HG02981 (cell line): Measurements from ENCODE around the gene NPR2.
A peak's percentile ranks its signal among the peaks of the same experiment; 100 is the strongest.

Experiments used
- ATAC-seq: cut with Tn5 transposase; IDR thresholded peaks from one replicate; pipeline ENCODE4 v1.9.1; 2021; ENCODE audit warnings: mild to moderate bottlenecking, moderate library complexity; ENCODE audit not compliant: unreplicated experiment

NPR2 gene

GRCh38 chr9:35763181-35763580 lies 28.2 kb upstream of the NPR2 start:
- no peak for ATAC-seq

DNA sequence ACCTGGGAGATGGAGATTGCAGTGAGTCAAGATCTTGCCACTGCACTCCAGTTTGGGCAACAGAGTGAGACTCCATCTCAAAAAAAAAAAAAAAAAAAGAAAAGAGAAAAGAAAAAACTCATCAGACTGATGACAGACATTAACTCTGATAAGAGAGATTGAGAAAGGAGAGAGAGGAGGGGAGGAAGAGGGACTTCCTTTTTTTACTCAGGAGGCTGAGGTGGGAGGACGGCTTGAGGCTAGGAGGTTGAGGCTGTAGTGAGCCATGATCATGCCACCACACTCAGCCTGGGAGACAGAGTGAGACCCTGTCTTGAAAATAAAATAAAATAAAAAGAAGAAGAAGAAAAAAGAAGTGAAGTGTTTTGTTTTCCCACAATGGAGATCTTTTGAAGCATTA lies 27.6 kb upstream of the NPR2 start:
- ATAC-seq = no peak

GRCh38 chr9:35766997-35767396 lies 24.4 kb upstream of the NPR2 start:
- ATAC-seq = no peak

DNA sequence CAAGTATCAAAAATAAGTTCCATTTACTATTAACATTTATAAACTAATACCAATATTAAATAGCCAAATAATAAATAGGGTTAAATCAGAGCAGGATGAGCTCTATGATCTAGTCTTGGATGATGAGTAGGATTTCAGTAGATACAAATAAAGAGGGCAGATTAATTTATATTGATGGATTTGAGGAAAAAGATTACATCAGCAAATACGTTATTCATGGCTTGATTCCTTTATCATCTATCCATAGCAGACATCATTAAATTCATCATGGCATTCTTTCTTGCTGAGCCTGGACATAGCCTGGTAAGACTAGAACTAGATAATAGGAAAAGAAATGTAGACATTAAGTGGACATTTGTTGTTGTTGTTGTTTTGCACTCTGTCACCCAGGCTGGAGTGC lies 23.9 kb upstream of the NPR2 start:
- ATAC-seq = no peak

- no peak for ATAC-seq
Measured at GRCh38 chr9:35769763-35770162, 21.6 kb upstream of the NPR2 start.

GRCh38 chr9:35771075-35771433 lies 20.3 kb upstream of the NPR2 start:
- ATAC-seq = no peak

GRCh38 chr9:35771534-35771933 lies 19.9 kb upstream of the NPR2 start:
- ATAC-seq = no peak

GRCh38 chr9:35771943-35772342 lies 19.4 kb upstream of the NPR2 start:
- no peak for ATAC-seq

DNA sequence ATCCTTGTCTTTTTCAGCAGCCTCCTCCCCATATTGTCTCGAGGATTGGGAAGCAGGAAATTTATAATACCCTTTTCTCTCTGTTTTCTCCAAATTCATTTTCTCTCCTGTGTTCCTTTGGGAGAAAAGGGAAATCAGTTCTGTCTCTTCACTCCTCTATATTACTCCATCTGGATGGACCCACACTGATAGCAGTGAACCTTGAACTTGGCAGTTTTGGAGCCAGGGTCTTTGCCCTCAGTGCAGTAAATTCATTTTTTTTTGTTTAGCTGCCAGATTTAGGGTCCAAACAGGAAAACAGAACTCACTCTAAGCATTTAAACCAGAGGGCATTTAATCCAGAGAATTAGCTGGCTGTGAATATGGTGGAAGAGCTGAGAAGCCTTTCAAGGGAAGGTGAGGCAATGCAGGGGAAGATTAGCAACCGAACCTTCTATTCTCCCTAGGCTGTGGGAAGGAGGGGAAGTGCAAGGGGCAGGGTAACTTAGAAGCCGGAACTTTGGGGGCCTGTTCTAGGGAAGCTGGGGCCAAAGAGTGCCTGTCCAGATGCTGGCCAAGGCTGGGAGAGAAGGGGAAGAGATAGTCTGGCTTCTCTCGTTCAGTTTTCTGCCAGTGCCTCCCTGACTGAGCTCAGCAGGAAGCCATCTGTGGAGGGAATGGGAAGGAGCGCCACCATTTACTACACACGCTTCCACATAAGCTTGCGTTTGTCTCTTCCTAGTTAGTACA lies 16.3 kb upstream of the NPR2 start:
- ATAC-seq = no peak

GRCh38 chr9:35776018-35776417 lies 15.4 kb upstream of the NPR2 start:
- peak; percentile 61 for ATAC-seq

DNA sequence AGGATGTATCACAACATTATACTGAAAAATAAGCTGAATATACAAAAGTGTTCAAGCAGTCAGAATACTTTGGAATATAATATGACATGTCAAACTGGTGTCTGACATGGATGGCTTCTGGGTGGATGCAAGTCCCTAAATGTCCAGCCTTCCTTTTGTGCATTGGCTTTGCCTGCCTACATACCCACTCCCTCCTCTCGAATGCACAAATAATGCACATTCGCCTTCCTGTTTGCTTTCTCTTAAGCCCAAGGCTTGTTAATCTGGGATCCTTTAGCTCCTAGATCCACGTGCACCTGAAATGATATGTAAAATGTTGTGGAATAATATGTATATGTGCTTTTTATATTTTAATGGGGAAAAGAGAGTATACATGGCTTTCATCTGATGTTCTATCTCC lies 12.9 kb upstream of the NPR2 start:
- no peak for ATAC-seq

DNA sequence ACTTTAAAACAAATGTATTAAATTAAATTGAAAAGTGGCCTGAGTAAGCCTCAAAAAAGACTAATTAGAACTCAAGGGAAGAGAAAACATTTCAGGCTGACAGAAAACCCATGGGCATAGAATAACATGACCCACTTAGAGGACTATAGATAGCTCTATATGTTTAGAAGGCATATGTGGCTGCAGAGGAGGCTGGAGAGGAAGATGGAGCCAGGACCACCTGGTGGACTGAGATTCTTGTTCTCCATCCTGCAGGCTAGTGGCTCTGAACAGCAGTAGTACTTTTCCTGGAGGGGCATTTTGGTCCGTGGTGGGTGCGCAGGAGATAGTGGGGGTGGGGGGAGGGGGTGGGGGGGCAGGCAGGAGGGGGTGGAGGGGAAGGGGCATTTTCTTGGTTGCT lies 10.3 kb upstream of the NPR2 start:
- ATAC-seq = no peak

DNA sequence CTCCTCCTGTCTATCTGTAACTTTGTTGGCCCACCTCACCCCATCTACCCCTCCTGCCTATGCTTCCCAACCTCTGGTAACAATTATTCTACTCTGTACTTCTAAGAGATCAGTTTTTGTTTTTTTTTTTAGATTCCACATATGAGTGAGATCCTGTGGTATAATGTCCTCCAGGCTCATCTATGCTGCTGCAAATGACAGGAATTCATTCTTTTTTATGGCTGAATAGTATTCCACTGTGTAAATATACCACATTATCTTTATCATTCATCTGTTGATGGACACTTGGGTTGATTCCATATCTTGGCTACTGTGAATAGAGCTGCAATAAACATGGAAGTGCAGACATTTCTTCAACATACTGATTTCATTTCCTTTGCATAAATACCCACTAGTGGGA lies 8.0 kb upstream of the NPR2 start:
- no peak for ATAC-seq

- no peak for ATAC-seq
Measured at GRCh38 chr9:35789541-35789940, 1.9 kb upstream of the NPR2 start.

- ATAC-seq = no peak
Measured at GRCh38 chr9:35790025-35790384, 1.4 kb upstream of the NPR2 start.

DNA sequence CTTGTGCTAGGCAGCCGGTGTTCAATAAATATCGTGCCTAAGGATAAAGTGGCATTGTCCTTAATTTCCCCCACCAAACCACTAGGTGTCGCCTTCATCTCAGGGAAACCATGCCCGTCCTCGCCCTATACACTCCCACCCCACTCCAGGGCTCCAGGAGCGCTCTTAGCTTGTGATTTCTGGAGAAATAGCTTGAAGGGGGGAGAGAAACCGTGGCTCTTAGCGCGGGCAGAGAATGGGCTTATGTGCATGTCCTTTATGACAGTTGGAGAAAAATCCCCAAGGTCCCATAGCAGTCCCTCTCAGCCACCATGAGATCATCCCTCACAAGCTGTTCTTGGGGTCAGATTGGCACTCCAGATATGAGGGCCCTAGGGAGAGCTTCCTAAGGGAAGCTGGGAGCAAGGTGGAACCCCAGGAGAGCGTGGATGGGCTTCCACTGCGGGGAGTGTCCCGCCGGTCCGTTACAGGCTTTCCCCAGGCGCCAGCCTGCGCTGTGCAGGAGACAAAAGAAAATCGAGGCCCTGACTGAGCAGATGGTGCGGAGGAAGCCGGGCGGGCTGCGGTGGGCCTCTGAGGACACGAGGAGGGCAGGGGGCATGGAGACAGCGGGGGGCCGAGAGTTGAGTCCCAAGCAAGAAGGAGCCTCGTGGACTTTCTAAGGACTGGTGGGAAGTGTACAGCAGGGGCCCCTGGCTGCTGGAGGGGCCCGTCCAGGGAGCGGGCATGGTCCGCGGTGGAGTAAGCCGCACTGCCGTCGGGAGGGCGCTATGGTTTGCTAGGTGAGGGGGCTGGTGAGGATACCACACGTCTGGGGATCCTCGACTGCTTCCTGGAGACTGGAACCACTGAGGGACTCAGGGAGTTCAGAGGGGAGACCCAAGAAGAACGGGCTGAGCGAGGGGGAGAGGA lies 750 bp upstream of the NPR2 start:
- ATAC-seq = no peak

DNA sequence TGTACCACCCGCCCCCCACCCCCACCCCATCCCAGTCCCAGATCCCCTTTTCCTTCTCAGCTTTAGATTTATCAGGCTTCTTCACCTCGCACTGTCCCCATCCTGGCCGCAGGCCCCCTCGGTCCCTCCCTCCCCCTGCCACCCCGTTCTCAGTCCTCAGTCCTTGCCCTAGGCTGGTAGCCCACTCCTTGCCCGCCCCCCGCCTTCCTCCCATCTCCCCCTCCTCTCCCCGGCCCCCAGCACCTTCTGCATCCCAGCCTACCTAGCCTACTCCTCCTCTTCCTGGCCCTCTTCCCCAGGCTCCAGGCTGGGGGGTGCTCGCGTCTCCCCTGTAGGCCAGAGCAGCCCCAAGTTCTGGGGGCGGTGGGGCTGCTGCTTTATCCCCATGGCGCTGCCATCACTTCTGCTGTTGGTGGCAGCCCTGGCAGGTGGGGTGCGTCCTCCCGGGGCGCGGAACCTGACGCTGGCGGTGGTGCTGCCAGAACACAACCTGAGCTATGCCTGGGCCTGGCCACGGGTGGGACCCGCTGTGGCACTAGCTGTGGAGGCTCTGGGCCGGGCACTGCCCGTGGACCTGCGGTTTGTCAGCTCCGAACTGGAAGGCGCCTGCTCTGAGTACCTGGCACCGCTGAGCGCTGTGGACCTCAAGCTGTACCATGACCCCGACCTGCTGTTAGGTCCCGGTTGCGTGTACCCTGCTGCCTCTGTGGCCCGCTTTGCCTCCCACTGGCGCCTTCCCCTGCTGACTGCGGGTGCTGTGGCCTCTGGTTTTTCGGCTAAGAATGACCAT lies 828 bp downstream of the NPR2 start:
- no peak for ATAC-seq

GRCh38 chr9:35792826-35793225 lies 1.4 kb downstream of the NPR2 start:
- ATAC-seq = no peak

- ATAC-seq = no peak
Measured at GRCh38 chr9:35793461-35793860, 2.1 kb downstream of the NPR2 start.

DNA sequence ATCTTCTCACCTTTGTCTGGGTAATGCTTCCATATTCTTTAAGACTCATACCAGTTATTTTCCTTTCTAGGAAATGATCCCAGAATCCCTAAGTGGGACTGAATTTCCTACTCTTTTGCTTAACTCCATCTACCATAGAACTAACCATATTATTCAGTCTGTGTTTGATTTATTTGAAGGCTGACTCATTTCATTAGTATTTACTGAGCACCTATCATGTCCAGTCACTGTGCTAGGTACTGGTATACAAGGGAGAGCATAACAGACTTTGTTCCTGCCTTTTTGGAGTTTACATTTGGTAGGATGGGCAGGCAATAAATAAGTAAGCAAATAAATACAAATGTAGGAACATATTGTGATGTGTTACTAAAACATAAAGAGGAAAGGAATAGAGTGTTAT lies 4.3 kb downstream of the NPR2 start:
- no peak for ATAC-seq

DNA sequence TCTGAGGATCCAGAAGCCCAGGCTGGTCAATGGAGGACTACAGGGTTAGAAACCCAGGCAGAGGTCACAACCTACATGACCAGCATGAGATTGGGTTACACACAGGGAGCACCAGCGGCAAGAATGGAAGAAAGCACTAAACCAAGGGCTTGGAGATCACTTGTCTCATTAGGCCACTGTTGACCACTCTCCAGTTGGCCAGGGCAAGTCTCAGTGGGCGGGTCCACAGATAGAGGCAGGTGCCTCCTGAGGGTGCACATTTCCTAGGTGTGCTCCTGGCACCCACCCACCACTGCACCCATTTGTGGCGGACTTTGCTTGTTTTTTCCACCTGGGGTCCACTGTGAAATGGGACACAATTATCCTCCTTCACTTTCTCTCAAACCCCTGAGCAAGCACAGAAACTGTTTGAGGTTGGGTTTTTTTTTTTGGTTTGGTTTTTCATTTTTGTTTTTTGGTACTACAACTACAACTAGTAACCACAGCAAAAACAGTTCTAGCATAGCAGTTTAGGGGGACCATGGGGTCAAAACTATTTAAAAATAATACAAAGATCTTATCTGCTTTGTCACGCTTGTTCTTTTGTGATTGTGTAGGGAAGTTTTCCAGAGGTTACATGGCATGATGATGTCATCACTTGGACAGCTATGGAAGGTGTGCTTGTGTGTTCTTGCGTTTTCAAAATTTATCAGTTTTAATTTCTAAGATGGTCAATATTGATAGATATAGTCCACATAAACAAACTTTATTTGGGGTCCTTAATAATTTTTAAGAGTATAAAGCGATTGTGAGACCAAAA lies 6.1 kb downstream of the NPR2 start:
- ATAC-seq = no peak
